Stimulated activated CD4-positive, alpha-beta T cell treated with anti-CD3 and anti-CD28 coated beads, Interleukin-4, amount 100 ng/mL, for 24 hours (primary cell): ENCODE data around the gene DCBLD2.

ENCODE experiments used
- DNase-seq: peaks from one replicate; pipeline ENCODE4 v3.0.0-alpha.2; 2020

DCBLD2 gene

GRCh38 chr3:98827221-98827920 lies 74.1 kb downstream of the DCBLD2 start:
- DNase-seq, result no peak

DNA sequence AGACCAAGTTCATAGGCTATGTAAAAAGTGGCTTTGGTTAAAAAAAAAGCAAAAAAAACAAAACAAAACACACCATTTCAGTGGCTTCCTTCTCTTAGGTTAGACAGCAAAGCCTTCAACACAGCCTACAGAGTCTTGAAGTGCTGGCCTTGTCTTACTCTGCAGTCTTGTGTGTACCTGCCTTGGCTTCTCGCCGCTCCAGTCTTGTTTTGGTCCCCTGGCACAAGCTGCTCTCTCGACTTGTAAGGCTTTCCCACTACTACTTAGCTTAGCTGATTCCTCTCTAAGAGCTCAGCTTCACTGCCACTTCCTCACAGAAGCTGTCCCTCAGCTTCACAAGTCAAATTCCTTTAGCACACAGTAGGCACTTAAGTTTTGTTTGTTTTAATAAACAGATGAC lies 75.4 kb downstream of the DCBLD2 start:
- no peak for DNase-seq

GRCh38 chr3:98824256-98824655 lies 77.2 kb downstream of the DCBLD2 start:
- DNase-seq, result no peak

DNA sequence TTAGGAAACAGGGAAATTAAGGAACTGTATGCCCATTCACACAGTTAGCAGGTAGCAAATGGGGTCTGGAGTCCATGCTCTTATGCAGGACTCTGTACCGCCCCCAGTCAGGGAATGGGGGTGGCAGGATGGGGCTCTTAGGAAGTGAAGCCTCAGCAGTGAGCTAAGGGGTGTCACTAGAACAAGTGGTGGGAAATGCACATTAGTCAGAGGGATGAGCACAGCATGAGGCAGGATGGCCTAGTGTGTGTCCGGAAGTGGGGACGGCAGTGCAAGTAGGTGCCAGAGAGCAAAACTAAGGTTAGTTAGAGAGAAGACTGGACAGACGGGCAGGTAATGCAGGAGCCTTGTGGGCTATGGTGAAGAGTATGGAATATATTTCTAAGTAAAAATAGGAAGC lies 77.7 kb downstream of the DCBLD2 start:
- no peak for DNase-seq

- DNase-seq, result no peak
Measured at GRCh38 chr3:98821063-98821462, 80.4 kb downstream of the DCBLD2 start.

- no peak for DNase-seq
Measured at GRCh38 chr3:98817547-98818041, 83.9 kb downstream of the DCBLD2 start.

- DNase-seq, result no peak
Measured at GRCh38 chr3:98814817-98815420, 86.6 kb downstream of the DCBLD2 start.

- DNase-seq, result no peak
Measured at GRCh38 chr3:98812851-98813374, 88.6 kb downstream of the DCBLD2 start.

GRCh38 chr3:98811048-98811447 lies 90.4 kb downstream of the DCBLD2 start:
- DNase-seq, result no peak

- no peak for DNase-seq
Measured at GRCh38 chr3:98809557-98809956, 91.9 kb downstream of the DCBLD2 start.

DNA sequence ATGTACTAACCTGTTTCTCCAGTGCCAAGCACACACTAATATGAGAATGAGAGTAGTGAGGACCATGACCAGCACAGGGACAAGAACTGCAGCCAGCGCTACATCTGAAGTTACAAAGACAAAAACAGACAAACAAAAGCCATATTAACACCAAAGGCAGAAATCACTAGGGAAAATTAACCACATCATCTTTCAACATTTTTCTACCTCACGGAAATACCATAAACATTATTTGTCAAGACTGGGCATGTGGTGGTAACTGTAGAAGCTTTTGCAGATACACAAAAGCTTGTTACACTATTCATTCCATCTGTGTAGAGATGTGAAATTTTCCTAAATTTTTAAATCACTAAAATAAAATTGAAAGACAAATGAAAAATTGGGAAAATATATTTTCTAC lies 93.4 kb downstream of the DCBLD2 start:
- DNase-seq, result no peak

DNA sequence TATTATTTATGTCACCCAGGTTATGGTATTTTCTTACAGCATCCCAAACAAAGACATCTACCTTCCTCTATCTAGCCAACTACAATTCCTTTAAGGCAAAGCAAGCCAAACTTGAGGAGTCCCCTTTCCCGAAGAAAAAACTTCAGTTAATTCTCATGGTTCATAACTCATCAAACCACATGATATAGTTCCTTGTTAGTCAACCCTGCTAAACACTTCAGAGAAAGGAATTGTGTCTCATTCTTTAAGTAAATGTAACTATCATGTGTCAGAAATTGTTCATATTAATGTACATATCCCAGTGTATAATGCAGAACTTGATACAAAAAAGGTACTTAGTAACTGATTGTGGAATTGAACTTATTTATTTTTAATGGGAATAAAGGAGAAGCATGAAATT lies 93.9 kb downstream of the DCBLD2 start:
- no peak for DNase-seq

- no peak for DNase-seq
Measured at GRCh38 chr3:98807011-98807410, 94.5 kb downstream of the DCBLD2 start.

DNA sequence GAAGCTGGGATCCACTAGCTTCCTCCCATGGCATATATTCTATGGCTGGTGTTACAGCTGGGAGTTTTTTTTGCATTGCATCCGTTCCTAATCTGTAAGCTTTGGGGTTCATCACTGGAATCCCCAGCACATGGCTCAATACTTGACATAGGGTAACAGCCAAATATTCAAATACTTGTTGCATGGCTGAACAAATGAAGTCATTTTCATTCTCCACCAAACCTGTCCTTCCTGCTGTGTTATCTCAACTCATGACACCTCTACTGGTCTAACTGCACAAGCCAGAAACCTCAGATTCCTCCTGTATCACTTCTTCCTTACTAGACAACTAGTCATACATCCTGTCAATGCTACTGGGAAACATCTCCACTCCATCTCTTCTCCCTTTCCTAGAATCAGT lies 95.0 kb downstream of the DCBLD2 start:
- DNase-seq, result no peak

GRCh38 chr3:98805571-98805970 lies 95.9 kb downstream of the DCBLD2 start:
- no peak for DNase-seq

GRCh38 chr3:98801043-98801747 lies 100.3 kb downstream of the DCBLD2 start:
- DNase-seq, result no peak

GRCh38 chr3:98800401-98800800 lies 101.1 kb downstream of the DCBLD2 start:
- no peak for DNase-seq

DNA sequence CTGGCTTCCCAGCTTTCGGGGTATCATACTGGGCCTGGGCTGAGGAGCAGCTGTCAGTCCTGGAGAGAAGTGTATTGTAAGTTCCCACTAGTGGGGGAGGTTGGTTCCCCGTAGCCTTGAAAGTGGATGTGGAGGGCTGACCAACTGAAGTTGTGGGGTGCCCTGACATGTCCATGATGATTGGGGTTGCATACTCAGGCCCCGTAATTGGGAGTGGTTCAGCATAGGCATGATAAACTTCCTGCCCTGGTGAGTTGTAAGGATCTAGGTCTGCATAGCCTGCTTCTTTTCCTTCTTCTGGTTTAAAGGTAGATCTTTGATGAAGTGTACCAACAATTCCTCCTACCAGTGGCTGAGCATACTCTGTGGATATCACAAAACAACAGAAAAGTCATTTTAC lies 102.0 kb downstream of the DCBLD2 start:
- DNase-seq, result no peak

GRCh38 chr3:98798820-98799219 lies 102.7 kb downstream of the DCBLD2 start:
- no peak for DNase-seq

DNA sequence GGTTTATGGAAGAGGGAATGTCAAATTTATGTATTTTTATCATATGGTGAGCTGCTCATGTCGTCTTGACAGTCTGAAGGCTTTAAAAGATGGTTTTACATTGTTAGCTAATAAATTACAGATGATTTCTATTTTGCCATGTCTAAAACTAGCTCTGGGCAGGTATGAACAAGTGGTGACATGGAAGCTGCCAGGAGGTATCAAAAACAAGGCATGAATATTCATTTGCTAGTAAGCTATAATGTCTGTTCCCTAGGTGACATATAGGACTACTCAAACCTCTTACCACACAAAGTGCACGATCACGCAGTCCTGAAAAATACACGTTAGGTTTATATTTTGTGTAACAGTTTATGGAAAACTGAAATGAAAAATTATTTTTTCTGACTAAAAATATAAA lies 103.6 kb downstream of the DCBLD2 start:
- DNase-seq, result no peak

- DNase-seq, result no peak
Measured at GRCh38 chr3:98796334-98796733, 105.2 kb downstream of the DCBLD2 start.

DNA sequence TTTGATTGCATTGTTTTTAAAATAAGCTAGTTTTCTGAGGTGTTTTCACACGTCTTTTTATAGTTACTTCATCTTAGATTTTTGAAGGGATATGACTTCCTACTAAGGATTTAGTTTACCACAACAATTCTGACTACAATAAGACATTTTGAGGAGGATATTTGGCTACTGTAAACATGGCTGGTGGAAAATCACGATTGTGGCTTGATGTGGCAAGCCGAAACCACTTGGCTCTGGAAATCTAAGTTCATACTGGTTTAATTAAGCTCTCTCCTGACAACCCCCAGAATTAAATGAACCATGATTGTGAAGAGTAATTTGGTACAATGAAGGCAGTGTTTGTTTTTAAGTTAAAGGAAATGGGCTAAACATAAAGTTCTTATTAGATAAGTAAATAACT lies 107.5 kb downstream of the DCBLD2 start:
- DNase-seq, result no peak

DNA sequence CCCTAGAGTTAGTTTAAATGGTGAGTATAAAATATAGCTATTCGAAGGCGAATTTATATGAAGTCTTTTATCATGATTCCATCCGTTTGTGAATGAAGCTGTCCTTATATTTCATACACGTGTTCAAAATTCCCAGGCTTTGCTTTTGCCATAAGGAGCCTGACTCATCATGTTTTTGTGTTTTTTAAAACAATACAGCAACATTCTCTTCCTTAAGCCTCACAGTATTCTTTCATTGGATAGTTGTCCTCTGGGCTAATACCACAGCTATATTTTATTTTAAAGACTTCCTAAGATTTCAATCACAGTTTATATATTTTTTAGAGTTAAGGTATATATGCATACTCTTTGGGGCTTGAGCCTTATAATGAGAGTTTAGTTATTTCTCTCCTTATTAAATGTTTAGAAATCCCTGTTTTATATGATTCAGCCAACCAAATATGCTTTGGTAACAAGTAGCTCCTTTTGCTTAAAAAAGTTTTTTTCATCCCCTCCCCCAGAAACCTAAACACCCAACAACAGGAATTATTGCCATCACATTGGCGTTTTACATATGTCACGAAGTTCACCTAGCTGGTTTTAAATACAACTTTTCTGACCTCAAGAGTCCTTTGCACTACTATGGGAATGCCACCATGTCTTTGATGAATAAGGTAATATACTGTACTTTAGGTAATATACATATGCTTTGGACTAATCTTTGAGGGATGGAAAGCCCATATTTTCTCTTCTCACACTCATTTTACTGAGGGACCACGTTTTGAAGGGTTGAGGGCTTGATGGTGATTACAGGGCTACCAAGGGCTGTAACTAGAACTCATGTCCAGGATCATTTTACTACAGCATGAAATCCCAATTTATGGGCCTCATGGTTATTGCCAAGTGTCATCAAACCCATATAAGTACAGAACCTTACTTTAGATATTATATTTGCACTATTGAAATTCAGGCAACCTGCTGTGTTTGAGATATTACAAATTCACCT lies 109.9 kb downstream of the DCBLD2 start:
- DNase-seq, result no peak
